ENCODE data around the gene MED12L.

The MED12L gene

GRCh38 chr3:151144760-151145159, 59.3 kb downstream of the MED12L start:
- TF ChIP-seq CTCF (IDR thresholded peaks at IDR 0.05; ENCODE audit: low read depth, low read length) = no peak
- no peak for DNase-seq (ENCODE audit: low read depth, low spot score)
- in situ Hi-C loops (cut with HindIII; ENCODE audit: low sequenced_read_pairs) = no loop called here
- no peak overlapping the region for H3K4me3 ChIP-seq (ENCODE audit: low read depth, low read length)

GRCh38 chr3:151145713-151146070, 60.2 kb downstream of the MED12L start:
- no peak for TF ChIP-seq CTCF (IDR thresholded peaks at IDR 0.05; ENCODE audit: low read depth, low read length)
- no peak for DNase-seq (ENCODE audit: low read depth, low spot score)
- in situ Hi-C loops (cut with HindIII; ENCODE audit: low sequenced_read_pairs) = no loop called here
- H3K4me3 ChIP-seq (ENCODE audit: low read depth, low read length) = no peak overlapping the region

- in situ Hi-C loops (cut with HindIII; ENCODE audit: low sequenced_read_pairs) = no loop called here
- DNase-seq (ENCODE audit: low read depth, low spot score) = peak; percentile 71
- TF ChIP-seq CTCF (IDR thresholded peaks at IDR 0.05; ENCODE audit: low read depth, low read length) = peak; percentile 90
- H3K4me3 ChIP-seq (ENCODE audit: low read depth, low read length) = no peak overlapping the region
These were observed 60.7 kb downstream of the MED12L start for GRCh38 chr3:151146071-151146730.

GRCh38 chr3:151146731-151147091, 61.2 kb downstream of the MED12L start:
- in situ Hi-C loops (cut with HindIII; ENCODE audit: low sequenced_read_pairs) = no loop called here
- no peak for DNase-seq (ENCODE audit: low read depth, low spot score)
- TF ChIP-seq CTCF (IDR thresholded peaks at IDR 0.05; ENCODE audit: low read depth, low read length) = no peak
- H3K4me3 ChIP-seq (ENCODE audit: low read depth, low read length) = no peak overlapping the region

GRCh38 chr3:151147299-151147698, 61.8 kb downstream of the MED12L start:
- no peak for TF ChIP-seq CTCF (IDR thresholded peaks at IDR 0.05; ENCODE audit: low read depth, low read length)
- in situ Hi-C loops (cut with HindIII; ENCODE audit: low sequenced_read_pairs) = no loop called here
- no peak for DNase-seq (ENCODE audit: low read depth, low spot score)
- H3K4me3 ChIP-seq (ENCODE audit: low read depth, low read length) = no peak overlapping the region

- no peak for TF ChIP-seq CTCF (IDR thresholded peaks at IDR 0.05; ENCODE audit: low read depth, low read length)
- in situ Hi-C loops (cut with HindIII; ENCODE audit: low sequenced_read_pairs) = no loop called here
- no peak overlapping the region for H3K4me3 ChIP-seq (ENCODE audit: low read depth, low read length)
- no peak for DNase-seq (ENCODE audit: low read depth, low spot score)
These were observed 67.1 kb downstream of the MED12L start for GRCh38 chr3:151152455-151153079.

Measured in astrocyte of the spinal cord (primary cell).